HepG2 (cell line): ENCODE results near the gene CFAP97. TPM values are rescaled to one million over a fixed set of nuclear protein-coding genes. Genes with fewer than 3 reads are reported as not detected.

Source experiments
- ATAC-seq: fragments of 200-7000 bp; cut with Tn5 transposase; 3 replicates; pipeline ENCODE4 v1.9.1; 2020; ENCODE audit warnings: mild to moderate bottlenecking, moderate library complexity
- BruUV-seq: library from RNA; stranded (reverse); fragments of 400-500 nt; replicated peaks from 2 replicates; lab custom pipeline; 2021; lab: Mats Ljungman, UMichigan
- CTCF ChIA-PET: fragments of 300-600 bp; formaldehyde crosslinking; extraction: SDS; loops from one replicate; lab custom pipeline; 2021; ENCODE audit warnings: low total read pairs, inconsistent platforms, low intra/inter-chr PET ratio; lab: Yijun Ruan, JAX
- POLR2A ChIA-PET: fragments of 350-600 bp; sonication (Branson Sonifier 250); formaldehyde crosslinking; loops from one replicate; lab custom pipeline; 2020; ENCODE audit warnings: antibody characterized with exemption, inconsistent platforms; lab: Yijun Ruan, JAX
- DNase-seq: peaks from one replicate; pipeline ENCODE4 v3.0.0-alpha.2; 2015; ENCODE audit warnings: low spot score
- FAIRE-seq: peaks from 3 replicates; lab custom pipeline; 2011; peaks lifted over from hg19 to GRCh38; lab: Jason Lieb, UNC
- H2AFZ ChIP-seq: one replicate; pipeline ENCODE4 v1.6.1; 2011; ENCODE audit warnings: low read length, inconsistent platforms
- H3K27ac ChIP-seq: fragments of 300-600 bp; 3 replicates; pipeline ENCODE4 v1.8.0; 2011; ENCODE audit warnings: mixed run types, mild to moderate bottlenecking, mixed read lengths, low read length, inconsistent platforms; ENCODE audit not compliant: insufficient read depth; ENCODE audit errors: extremely low read length
- H3K27me3 ChIP-seq, 2 experiments: fragments of 200-600 bp in 1 of 2; 2 replicates in 1 of 2; 3 replicates in 1 of 2; pipeline versions ENCODE4 v1.6.0 to v1.8.0; 2011; ENCODE audit warnings: low read length in 2 of 2, mild to moderate bottlenecking in 2 of 2, moderate library complexity in 2 of 2, inconsistent platforms in 1 of 2; ENCODE audit not compliant: insufficient read depth in 2 of 2, control insufficient read depth in 1 of 2
- H3K36me3 ChIP-seq, 2 experiments: fragments of 200-600 bp in 1 of 2; replicated peaks in 1 of 2; 2 replicates in 1 of 2; 3 replicates in 1 of 2; pipeline versions ENCODE4 v1.5.1 to v1.8.0; 2011; ENCODE audit warnings: low read length in 2 of 2, inconsistent platforms in 1 of 2; ENCODE audit not compliant: insufficient read depth in 2 of 2, control insufficient read depth in 1 of 2
- H3K4me1 ChIP-seq: 2 replicates; pipeline ENCODE4 v1.5.1; 2012; ENCODE audit warnings: low read length, inconsistent platforms; ENCODE audit not compliant: insufficient read depth
- H3K4me2 ChIP-seq: 2 replicates; pipeline ENCODE4 v1.6.0; 2011; ENCODE audit warnings: low read depth, low read length, inconsistent platforms
- H3K4me3 ChIP-seq, 3 experiments: fragments of 200-600 bp in 1 of 3; sonication (generic), shearing (Covaris generic) in 1 of 3; replicated peaks in 1 of 3; 2 replicates each; pipeline ENCODE4 v1.5.1; 2011 to 2016; ENCODE audit warnings: low read length in 3 of 3, inconsistent platforms in 2 of 3, low read depth in 2 of 3, mild to moderate bottlenecking in 2 of 3, control low read depth in 1 of 3, mixed read lengths in 1 of 3; ENCODE audit not compliant: insufficient read depth in 1 of 3
- H3K79me2 ChIP-seq: one replicate; pipeline ENCODE4 v1.6.1; 2011; ENCODE audit warnings: low read length, inconsistent platforms; ENCODE audit not compliant: insufficient read depth
- H3K9ac ChIP-seq: 2 replicates; pipeline ENCODE4 v1.6.0; 2011; ENCODE audit warnings: mild to moderate bottlenecking, low read depth, low read length, inconsistent platforms; ENCODE audit not compliant: insufficient read depth
- H3K9me3 ChIP-seq: 2 replicates; pipeline ENCODE4 v1.5.1; 2012; ENCODE audit warnings: mild to moderate bottlenecking, low read length
- H4K20me1 ChIP-seq: 2 replicates; pipeline ENCODE4 v1.6.0; 2011; ENCODE audit warnings: inconsistent platforms, mild to moderate bottlenecking, low read length, moderate library complexity; ENCODE audit not compliant: insufficient read depth
- BCL3 ChIP-seq: sonication (generic); formaldehyde crosslinking; IDR thresholded peaks from 2 replicates; pipeline ENCODE4 v1.5.1; 2020; ENCODE audit warnings: mild to moderate bottlenecking, missing genetic modification reagents, moderate library complexity
- CENPX ChIP-seq: sonication (generic); formaldehyde crosslinking; IDR thresholded peaks from 2 replicates; pipeline ENCODE4 v1.9.0; 2021; ENCODE audit warnings: mild to moderate bottlenecking, missing genetic modification reagents, moderate library complexity
- CERS6 ChIP-seq: sonication (generic); formaldehyde crosslinking; IDR thresholded peaks from 2 replicates; pipeline ENCODE4 v1.5.0; 2020; ENCODE audit warnings: missing genetic modification reagents
- KDM3A ChIP-seq: IDR thresholded peaks from 2 replicates; pipeline ENCODE4 v1.6.1; 2018; ENCODE audit warnings: low read depth, missing compliant biosample characterization
- NFE2L1 ChIP-seq: sonication (generic); formaldehyde crosslinking; IDR thresholded peaks from 2 replicates; pipeline ENCODE4 v1.4.0; 2020; ENCODE audit warnings: missing genetic modification reagents, mild to moderate bottlenecking, borderline replicate concordance
- PAF1 ChIP-seq: IDR thresholded peaks from 2 replicates; pipeline ENCODE4 v1.6.1; 2016; ENCODE audit warnings: missing genetic modification reagents, missing compliant biosample characterization
- RELA ChIP-seq: sonication (generic); formaldehyde crosslinking; IDR thresholded peaks from 2 replicates; pipeline ENCODE4 v1.4.0; 2020; ENCODE audit warnings: missing genetic modification reagents
- SALL2 ChIP-seq: sonication (generic); formaldehyde crosslinking; IDR thresholded peaks from 2 replicates; pipeline ENCODE4 v1.8.1; 2023; ENCODE audit warnings: mild to moderate bottlenecking, missing genetic modification reagents, inconsistent platforms
- STAT5B ChIP-seq: sonication (generic); formaldehyde crosslinking; IDR thresholded peaks from 2 replicates; pipeline ENCODE4 v1.4.0; 2020; ENCODE audit warnings: missing genetic modification reagents
- ZGPAT ChIP-seq: IDR thresholded peaks from 2 replicates; pipeline ENCODE4 v1.6.1; 2016; ENCODE audit warnings: mild to moderate bottlenecking
- ZNF431 ChIP-seq: sonication (generic); formaldehyde crosslinking; IDR thresholded peaks from 2 replicates; pipeline ENCODE4 v1.9.0; 2022; ENCODE audit warnings: missing genetic modification reagents, low read depth, mild to moderate bottlenecking, borderline replicate concordance
- ZNF496 ChIP-seq: sonication (generic); formaldehyde crosslinking; IDR thresholded peaks from 2 replicates; pipeline ENCODE4 v1.8.1; 2023; ENCODE audit warnings: mild to moderate bottlenecking, moderate library complexity, missing genetic modification reagents; ENCODE audit not compliant: insufficient replicate concordance
- WGBS: methylation state at CpG from one replicate; pipeline ENCODE4 v1.1.6; 2017; ENCODE audit warnings: low lambda C conversion rate; 5-methylcytosine and 5-hydroxymethylcytosine counted together
- in situ Hi-C: cut with HindIII; loops from 2 replicates; pipeline ENCODE4 v1.10.0; 2017; ENCODE audit warnings: low pct_unique_long_range_greater_than_20kb; ENCODE audit not compliant: extremely low pct_ligation_motif_present
- intact Hi-C: fragments of 100-400 bp; cut with micrococcal nuclease; formaldehyde crosslinking; loops from one replicate; pipeline ENCODE4 v1.10.0; 2022; ENCODE audit not compliant: unreplicated experiment
- polyA plus RNA-seq, 8 experiments: library from polyadenylated mRNA; depleted of rRNA in 3 of 8; stranded (reverse) in 7 of 8; unstranded in 1 of 8; fragments of >200 nt; fragmentation: Illumina TruSeq in 4 of 8; extraction: Trizol in 4 of 8; gene quantifications; 2 replicates each; pipeline versions ENCODE4 v1.2.1 to v1.2.3, GENCODE V29; 2011 to 2016; ENCODE audit warnings: low read depth in 4 of 8, missing spikeins in 1 of 8, mixed read lengths in 1 of 8; ENCODE audit not compliant: insufficient read depth in 1 of 8
- total RNA-seq, 5 experiments: library from RNA; depleted of rRNA; stranded (reverse); fragments of >200 nt; fragmentation: Illumina TruSeq; extraction: Trizol; gene quantifications; 2 replicates each; pipeline ENCODE4 v1.2.3, GENCODE V29; 2016; ENCODE audit warnings: low read depth in 1 of 5
- TF ChIP-seq, protein P1 (sequence below): sonication (generic); formaldehyde crosslinking; IDR thresholded peaks from 2 replicates; pipeline ENCODE4 v1.4.0; 2020; ENCODE audit warnings: mild to moderate bottlenecking, missing genetic modification reagents

CFAP97 gene
- total and polyA plus RNA-seq, 2 of the 13 experiments (the other 11 are each of a cell fraction or from before 2014, with no cell fraction given), result 32.1 to 44.4 TPM

DNA sequence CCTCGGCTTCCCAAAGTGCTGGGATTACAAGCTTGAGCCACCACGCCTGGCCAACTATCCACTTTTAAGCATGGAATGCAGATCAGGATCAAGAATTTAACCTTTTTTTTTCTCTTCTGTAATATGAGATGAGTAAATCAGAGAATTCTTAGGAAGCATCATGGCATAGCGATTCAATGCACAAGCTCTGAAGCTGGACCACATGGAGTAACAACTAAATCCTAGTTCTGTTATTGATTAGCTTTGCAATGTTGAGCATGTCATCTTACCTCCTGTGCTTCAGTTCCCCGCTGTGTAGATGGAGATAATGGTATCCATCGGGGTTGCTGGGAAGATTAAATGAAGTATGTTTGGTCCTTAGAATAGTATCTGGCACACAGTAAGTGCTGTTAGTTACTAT, 3.7 kb upstream of the CFAP97 start:
- intact Hi-C loops, result no loop called here
- Histone ChIP-seq H3K4me1 (peaks cover 43% of the 10 kb centered on the region), H4K20me1 (peaks cover 8% of the 10 kb centered on the region; the same call in 1 of the 2 replicates), H3K27me3 (no peaks in the 10 kb centered on the region; a peak in 1 of 5 replicates), H3K4me3 (no peak overlapping the region), H3K9ac (no peak overlapping the region), H3K79me2 (peaks cover 34% of the 10 kb centered on the region), H3K36me3 (no peaks in the 10 kb centered on the region), H3K27ac (no peak overlapping the region), H2AFZ (no peak overlapping the region), H3K9me3 (no peaks in the 10 kb centered on the region), H3K4me2 (no peak overlapping the region)
- CTCF ChIA-PET, result no interaction called here
- in situ Hi-C loops, result no loop called here
- WGBS, result 88% methylated on average over 5 of the region's 5 CpGs
- POLR2A ChIA-PET, result no interaction called here
- ATAC-seq (no peak), DNase-seq (no peak), FAIRE-seq (no peak)
- no peak for TF ChIP-seq PAF1
- no peak for TF ChIP-seq SALL2 (CRISPR knock-in tag)
- TF ChIP-seq KDM3A (CRISPR knock-in tag), result no peak
- no peak for TF ChIP-seq CERS6 (CRISPR knock-in tag)
- TF ChIP-seq, protein P1, sequence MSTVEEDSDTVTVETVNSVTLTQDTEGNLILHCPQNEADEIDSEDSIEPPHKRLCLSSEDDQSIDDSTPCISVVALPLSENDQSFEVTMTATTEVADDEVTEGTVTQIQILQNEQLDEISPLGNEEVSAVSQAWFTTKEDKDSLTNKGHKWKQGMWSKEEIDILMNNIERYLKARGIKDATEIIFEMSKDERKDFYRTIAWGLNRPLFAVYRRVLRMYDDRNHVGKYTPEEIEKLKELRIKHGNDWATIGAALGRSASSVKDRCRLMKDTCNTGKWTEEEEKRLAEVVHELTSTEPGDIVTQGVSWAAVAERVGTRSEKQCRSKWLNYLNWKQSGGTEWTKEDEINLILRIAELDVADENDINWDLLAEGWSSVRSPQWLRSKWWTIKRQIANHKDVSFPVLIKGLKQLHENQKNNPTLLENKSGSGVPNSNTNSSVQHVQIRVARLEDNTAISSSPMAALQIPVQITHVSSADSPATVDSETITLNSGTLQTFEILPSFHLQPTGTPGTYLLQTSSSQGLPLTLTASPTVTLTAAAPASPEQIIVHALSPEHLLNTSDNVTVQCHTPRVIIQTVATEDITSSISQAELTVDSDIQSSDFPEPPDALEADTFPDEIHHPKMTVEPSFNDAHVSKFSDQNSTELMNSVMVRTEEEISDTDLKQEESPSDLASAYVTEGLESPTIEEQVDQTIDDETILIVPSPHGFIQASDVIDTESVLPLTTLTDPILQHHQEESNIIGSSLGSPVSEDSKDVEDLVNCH (CRISPR knock-in tag), result no peak
- no peak for TF ChIP-seq BCL3
- no peak for TF ChIP-seq NFE2L1
- TF ChIP-seq ZGPAT (CRISPR knock-in tag), result no peak
- TF ChIP-seq CENPX (CRISPR knock-in tag), result no peak
- TF ChIP-seq ZNF431 (CRISPR knock-in tag), result no peak
- TF ChIP-seq ZNF496 (CRISPR knock-in tag), result no peak
- no peak for TF ChIP-seq STAT5B (CRISPR knock-in tag)
- TF ChIP-seq RELA (CRISPR knock-in tag), result no peak
- BruUV-seq, result no TSS peak
